Measurements from ENCODE around the gene CIAO1.

DNA sequence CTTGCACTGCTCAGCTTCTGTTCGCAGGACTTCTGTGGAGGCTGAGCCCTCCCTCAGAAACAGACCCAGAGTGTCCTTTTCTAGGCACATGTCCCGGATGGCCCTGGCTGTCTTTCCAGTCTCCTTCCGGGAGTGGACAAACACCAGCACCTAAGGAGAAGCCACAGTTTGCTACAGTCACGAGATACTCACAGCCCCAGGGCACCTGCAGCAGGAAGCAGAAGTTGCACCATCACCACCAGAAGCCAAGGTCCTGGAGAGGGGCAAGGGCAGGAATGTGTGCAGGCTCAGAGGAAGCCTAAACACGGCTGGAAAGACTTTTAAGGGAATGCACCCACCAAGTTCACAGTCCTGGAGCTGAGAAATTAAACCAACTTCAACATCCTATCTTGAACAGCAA is 25.7 kb downstream of the CIAO1 start:
- TF ChIP-seq, protein P1, sequence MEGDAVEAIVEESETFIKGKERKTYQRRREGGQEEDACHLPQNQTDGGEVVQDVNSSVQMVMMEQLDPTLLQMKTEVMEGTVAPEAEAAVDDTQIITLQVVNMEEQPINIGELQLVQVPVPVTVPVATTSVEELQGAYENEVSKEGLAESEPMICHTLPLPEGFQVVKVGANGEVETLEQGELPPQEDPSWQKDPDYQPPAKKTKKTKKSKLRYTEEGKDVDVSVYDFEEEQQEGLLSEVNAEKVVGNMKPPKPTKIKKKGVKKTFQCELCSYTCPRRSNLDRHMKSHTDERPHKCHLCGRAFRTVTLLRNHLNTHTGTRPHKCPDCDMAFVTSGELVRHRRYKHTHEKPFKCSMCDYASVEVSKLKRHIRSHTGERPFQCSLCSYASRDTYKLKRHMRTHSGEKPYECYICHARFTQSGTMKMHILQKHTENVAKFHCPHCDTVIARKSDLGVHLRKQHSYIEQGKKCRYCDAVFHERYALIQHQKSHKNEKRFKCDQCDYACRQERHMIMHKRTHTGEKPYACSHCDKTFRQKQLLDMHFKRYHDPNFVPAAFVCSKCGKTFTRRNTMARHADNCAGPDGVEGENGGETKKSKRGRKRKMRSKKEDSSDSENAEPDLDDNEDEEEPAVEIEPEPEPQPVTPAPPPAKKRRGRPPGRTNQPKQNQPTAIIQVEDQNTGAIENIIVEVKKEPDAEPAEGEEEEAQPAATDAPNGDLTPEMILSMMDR (IDR thresholded peaks at IDR 0.05) = no peak
- no peak for TF ChIP-seq ZFX (IDR thresholded peaks at IDR 0.05; ENCODE audit: borderline replicate concordance)
